GM13976 (cell line): ENCODE data around the gene PPM1H.

Experiments
- DNase-seq: peaks from one replicate; pipeline ENCODE4 v3.0.0; 2012; ENCODE audit warnings: low spot score
- CTCF ChIP-seq: IDR thresholded peaks from 2 replicates; pipeline ENCODE4 v1.5.1; 2012; ENCODE audit warnings: borderline replicate concordance, mild to moderate bottlenecking; ENCODE audit not compliant: insufficient read depth; ENCODE audit errors: extremely low read depth, missing control alignments, control extremely low read depth
- in situ Hi-C: fragments of 300-500 bp; cut with MboI; formaldehyde crosslinking; loops from one replicate; pipeline ENCODE4 v1.12.0; 2022; ENCODE audit warnings: low sequenced_read_pairs, mixed read lengths, inconsistent platforms; ENCODE audit not compliant: unreplicated experiment

PPM1H gene

GRCh38 chr12:62783881-62784280, 151.1 kb downstream of the PPM1H start:
- in situ Hi-C loops: loop anchor here (25.0 kb wide), 1 partner anchor 522 kb away; the partner anchor contains the start of gene USP15
- TF ChIP-seq CTCF: no peak
- no peak for DNase-seq

- no peak for TF ChIP-seq CTCF
- DNase-seq: no peak
- in situ Hi-C loops: loop anchor here (25.0 kb wide), 1 partner anchor 519 kb away; the partner anchor contains the start of gene USP15
Measured at GRCh38 chr12:62781136-62781880, 153.6 kb downstream of the PPM1H start.

- in situ Hi-C loops: loop anchor here (25.0 kb wide), 1 partner anchor 517 kb away; the partner anchor contains the start of gene USP15
- no peak for TF ChIP-seq CTCF
- no peak for DNase-seq
Measured at GRCh38 chr12:62779488-62779887, 155.5 kb downstream of the PPM1H start.

GRCh38 chr12:62778187-62778586, 156.8 kb downstream of the PPM1H start:
- DNase-seq: no peak
- in situ Hi-C loops: loop anchor here (25.0 kb wide), 1 partner anchor 516 kb away; the partner anchor contains the start of gene USP15
- TF ChIP-seq CTCF: no peak

- in situ Hi-C loops: loop anchor here (25.0 kb wide), 1 partner anchor 515 kb away; the partner anchor contains the start of gene USP15
- DNase-seq: no peak
- no peak for TF ChIP-seq CTCF
Measured at GRCh38 chr12:62776997-62777396, 158.0 kb downstream of the PPM1H start.

- in situ Hi-C loops: loop anchor here (25.0 kb wide), 1 partner anchor 514 kb away; the partner anchor contains the start of gene USP15
- no peak for DNase-seq
- no peak for TF ChIP-seq CTCF
Measured at GRCh38 chr12:62776575-62776974, 158.4 kb downstream of the PPM1H start.

GRCh38 chr12:62774794-62775193, 160.2 kb downstream of the PPM1H start:
- DNase-seq: peak; percentile 27
- in situ Hi-C loops: loop anchor here (25.0 kb wide), 1 partner anchor 512 kb away; the partner anchor contains the start of gene USP15
- no peak for TF ChIP-seq CTCF
